Natural killer cell (primary cell): ENCODE data around the gene GLIS2. TPM values are rescaled to one million over a fixed set of nuclear protein-coding genes. Genes with fewer than 3 reads are reported as not detected.

Experiments used
- ATAC-seq, 3 donors: fragments of 150-1000 bp in 2 of 3; fragments of 200-7000 bp in 1 of 3; cut with Tn5 transposase; 1 replicate in 1 of 3; 2 replicates in 2 of 3; pipeline ENCODE4 v1.10.0; 2021; ENCODE audit warnings: mild to moderate bottlenecking in 2 of 3, moderate library complexity in 2 of 3
- DNase-seq, 2 donors: peaks; one replicate each; pipeline versions ENCODE4 v3.0.0 to v3.0.0-alpha.2; 2013 to 2021; ENCODE audit warnings: mixed read lengths in 1 of 2
- H3K27ac ChIP-seq: one replicate; pipeline ENCODE4 v1.5.1; 2013; ENCODE audit warnings: mild to moderate bottlenecking, low read length
- H3K27me3 ChIP-seq: one replicate; pipeline ENCODE4 v1.6.1; 2013; ENCODE audit warnings: low read length; ENCODE audit not compliant: control insufficient read depth, insufficient read depth
- H3K36me3 ChIP-seq: one replicate; pipeline ENCODE4 v1.6.1; 2013; ENCODE audit warnings: low read length; ENCODE audit not compliant: control insufficient read depth, insufficient read depth
- H3K4me1 ChIP-seq: one replicate; pipeline ENCODE4 v1.6.1; 2013; ENCODE audit warnings: low read length; ENCODE audit not compliant: control insufficient read depth, insufficient read depth
- H3K4me3 ChIP-seq: one replicate; pipeline ENCODE4 v1.5.1; 2013; ENCODE audit warnings: low read length
- H3K9me3 ChIP-seq: one replicate; pipeline ENCODE4 v1.6.1; 2013; ENCODE audit warnings: low read length; ENCODE audit not compliant: control insufficient read depth, insufficient read depth
- H3K27ac Mint-ChIP-seq, 2 donors: one replicate each; pipeline ENCODE4 v1.8.0; 2022; ENCODE audit warnings: mild to moderate bottlenecking in 2 of 2, mixed read lengths in 2 of 2, moderate library complexity in 1 of 2
- H3K27me3 Mint-ChIP-seq, 2 donors: one replicate each; pipeline ENCODE4 v1.8.0; 2022; ENCODE audit warnings: low read depth in 2 of 2, mixed read lengths in 2 of 2
- H3K36me3 Mint-ChIP-seq: one replicate; pipeline ENCODE4 v1.8.0; 2022; ENCODE audit warnings: mixed read lengths
- H3K4me1 Mint-ChIP-seq, 2 donors: one replicate each; pipeline ENCODE4 v1.8.0; 2022; ENCODE audit warnings: mixed read lengths in 2 of 2
- H3K4me3 Mint-ChIP-seq: one replicate; pipeline ENCODE4 v1.8.0; 2022; ENCODE audit warnings: mild to moderate bottlenecking, moderate library complexity, mixed read lengths
- H3K9me3 Mint-ChIP-seq, 2 donors: one replicate each; pipeline ENCODE4 v1.8.0; 2022; ENCODE audit warnings: mixed read lengths in 2 of 2
- WGBS: methylation state at CpG from one replicate; pipeline ENCODE4 v1.1.7; 2013; ENCODE audit warnings: missing lambda C conversion rate; ENCODE audit not compliant: insufficient coverage; 5-methylcytosine and 5-hydroxymethylcytosine counted together
- intact Hi-C: fragments of 100-400 bp; cut with micrococcal nuclease; formaldehyde crosslinking; loops from one replicate; pipeline ENCODE4 v1.14.2; 2022
- total RNA-seq, 4 donors: library from RNA; stranded (reverse); fragments of 120-200 nt in 1 of 4; gene quantifications; one replicate each; pipeline versions ENCODE4 v1.2.3 to v1.2.4, GENCODE V29; 2013 to 2022
- TF ChIP-seq, protein P1 (sequence below): fragments of 200-600 bp; IDR thresholded peaks from one replicate; pipeline ENCODE4 v1.8.0; 2022; ENCODE audit warnings: antibody characterized with exemption

Gene GLIS2
- total RNA-seq, 3 donors from 2014 or later (not counting 1 experiment from before 2014, with no cell fraction given): 0.05 to 0.35 TPM; not detected in 1

DNA sequence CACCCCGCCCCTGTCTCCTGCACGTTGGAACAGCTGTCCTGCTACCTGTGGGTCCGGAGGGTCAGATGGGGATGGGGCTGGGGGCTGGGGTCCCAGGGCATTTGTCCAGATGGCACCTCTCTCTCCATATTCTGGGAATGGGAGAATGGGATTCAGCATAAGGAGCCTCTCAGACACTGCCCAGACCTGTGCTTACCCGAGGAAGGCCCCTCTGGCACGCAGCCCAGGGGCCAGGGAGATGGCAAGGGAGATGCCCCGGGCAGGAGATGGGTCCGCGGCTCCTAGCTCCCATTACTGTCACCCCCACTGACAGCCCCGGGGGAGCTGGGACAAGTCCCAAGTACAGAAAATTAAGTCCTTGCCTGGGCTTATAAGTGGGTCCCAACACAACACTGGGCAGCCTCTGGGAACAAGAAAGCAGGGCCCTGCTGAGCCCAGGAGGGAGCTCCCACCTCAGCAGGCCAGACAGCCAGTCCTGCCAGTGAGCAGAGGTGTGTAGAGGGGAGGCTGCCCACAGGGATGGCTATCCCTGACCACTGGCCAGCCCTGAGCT lies 57.6 kb downstream of the GLIS2 start:
- Mint-ChIP-seq H3K4me3 (no peak overlapping the region), H3K36me3 (no peaks in the 10 kb centered on the region), H3K27ac (peak overlapping the region in 1 of 2 donors; percentile 11), H3K4me1 (peaks cover 0 to 20% of the 10 kb centered on the region in 2 donors), H3K9me3 (no peaks in the 10 kb centered on the region), H3K27me3 (no peaks in the 10 kb centered on the region)
- no peaks in the 10 kb centered on the region for H3K27me3 ChIP-seq
- TF ChIP-seq, protein P1, sequence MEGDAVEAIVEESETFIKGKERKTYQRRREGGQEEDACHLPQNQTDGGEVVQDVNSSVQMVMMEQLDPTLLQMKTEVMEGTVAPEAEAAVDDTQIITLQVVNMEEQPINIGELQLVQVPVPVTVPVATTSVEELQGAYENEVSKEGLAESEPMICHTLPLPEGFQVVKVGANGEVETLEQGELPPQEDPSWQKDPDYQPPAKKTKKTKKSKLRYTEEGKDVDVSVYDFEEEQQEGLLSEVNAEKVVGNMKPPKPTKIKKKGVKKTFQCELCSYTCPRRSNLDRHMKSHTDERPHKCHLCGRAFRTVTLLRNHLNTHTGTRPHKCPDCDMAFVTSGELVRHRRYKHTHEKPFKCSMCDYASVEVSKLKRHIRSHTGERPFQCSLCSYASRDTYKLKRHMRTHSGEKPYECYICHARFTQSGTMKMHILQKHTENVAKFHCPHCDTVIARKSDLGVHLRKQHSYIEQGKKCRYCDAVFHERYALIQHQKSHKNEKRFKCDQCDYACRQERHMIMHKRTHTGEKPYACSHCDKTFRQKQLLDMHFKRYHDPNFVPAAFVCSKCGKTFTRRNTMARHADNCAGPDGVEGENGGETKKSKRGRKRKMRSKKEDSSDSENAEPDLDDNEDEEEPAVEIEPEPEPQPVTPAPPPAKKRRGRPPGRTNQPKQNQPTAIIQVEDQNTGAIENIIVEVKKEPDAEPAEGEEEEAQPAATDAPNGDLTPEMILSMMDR: no peak
- ATAC-seq (no peak), DNase-seq (no peak)
- no peaks in the 10 kb centered on the region for H3K9me3 ChIP-seq
- H3K4me1 ChIP-seq: peaks cover 27% of the 10 kb centered on the region
- no peak overlapping the region for H3K4me3 ChIP-seq
- intact Hi-C loops: no loop called here
- no peak overlapping the region for H3K27ac ChIP-seq
- WGBS: 86% methylated on average over 9 of the region's 9 CpGs
- H3K36me3 ChIP-seq: peaks cover 2% of the 10 kb centered on the region

DNA sequence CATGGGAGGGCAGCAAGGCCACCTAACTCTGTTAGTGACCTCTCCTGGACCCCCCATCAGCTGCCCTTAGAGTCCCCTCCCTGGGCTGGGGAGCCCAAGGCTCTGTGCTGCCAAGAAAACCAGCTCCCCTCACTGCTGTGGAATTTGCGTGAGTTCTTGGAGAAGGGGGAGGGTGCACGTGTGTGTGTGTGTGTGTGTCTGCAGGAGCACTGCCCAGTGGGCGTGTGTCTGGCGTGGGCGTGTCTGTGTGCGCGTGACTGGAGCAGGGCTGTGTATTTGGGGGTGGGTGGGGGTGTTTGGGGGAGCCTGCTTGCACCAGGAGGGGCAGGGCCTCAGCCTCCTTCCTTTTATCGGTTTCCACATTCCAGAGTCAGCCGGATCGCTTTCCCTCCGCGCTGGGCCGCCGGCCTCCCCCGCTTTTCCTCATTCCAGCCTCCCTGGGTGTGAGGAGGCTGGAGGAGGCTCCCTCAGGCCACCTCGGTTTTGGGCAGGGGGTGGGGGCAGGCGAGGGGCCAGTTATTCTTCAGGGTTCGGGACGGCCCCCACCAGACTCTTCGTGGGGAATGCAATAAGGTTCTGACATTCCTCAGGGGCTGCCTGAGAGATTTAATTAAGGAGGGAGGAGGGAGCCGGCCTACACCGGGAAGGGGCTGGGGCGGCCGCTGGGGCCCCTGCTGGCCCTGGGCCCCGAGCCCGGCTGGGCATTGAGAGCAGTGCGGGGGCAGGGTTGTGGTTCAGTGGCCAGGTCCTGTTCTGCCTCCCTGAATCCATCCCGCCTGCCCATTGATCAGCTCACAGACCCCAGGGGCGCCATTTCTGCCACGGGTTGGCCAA lies 58.3 kb downstream of the GLIS2 start:
- no peak overlapping the region for H3K4me3 ChIP-seq
- H3K4me1 Mint-ChIP-seq: peaks cover 0 to 20% of the 10 kb centered on the region in 2 donors
- no peaks in the 10 kb centered on the region for H3K9me3 Mint-ChIP-seq
- H3K27me3 Mint-ChIP-seq: no peaks in the 10 kb centered on the region
- no peak overlapping the region for H3K4me3 Mint-ChIP-seq
- H3K9me3 ChIP-seq: no peaks in the 10 kb centered on the region
- ATAC-seq (no peak), DNase-seq (peak in 1 of 2 donors; percentile 56)
- TF ChIP-seq, protein P1: no peak
- no peaks in the 10 kb centered on the region for H3K36me3 Mint-ChIP-seq
- H3K27ac ChIP-seq: no peak overlapping the region
- peaks cover 5% of the 10 kb centered on the region for H3K36me3 ChIP-seq
- intact Hi-C loops: no loop called here
- 95% methylated on average over 30 of the region's 30 CpGs for WGBS
- peaks cover 27% of the 10 kb centered on the region for H3K4me1 ChIP-seq
- peak overlapping the region in 1 of 2 donors; percentile 11 for H3K27ac Mint-ChIP-seq
- H3K27me3 ChIP-seq: no peaks in the 10 kb centered on the region

DNA sequence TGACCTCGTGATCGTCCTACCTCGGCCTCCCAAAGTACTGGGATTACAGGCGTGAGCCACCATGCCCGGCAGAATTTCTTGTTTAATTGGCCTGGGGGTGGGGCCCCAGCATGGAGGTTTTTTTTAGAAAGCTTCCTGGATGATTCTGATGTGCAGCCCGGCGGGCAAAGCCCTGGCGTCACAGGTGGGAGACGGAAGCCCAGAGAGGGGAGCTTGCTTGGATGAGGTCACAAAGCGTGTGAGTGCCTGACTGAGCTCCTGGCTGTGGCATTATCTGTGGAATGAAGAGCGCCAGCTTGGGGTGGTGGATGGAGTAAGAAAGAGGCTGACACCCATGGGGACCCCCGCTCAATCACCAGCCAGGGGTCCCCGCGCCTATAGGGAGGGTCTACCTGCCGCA lies 59.9 kb downstream of the GLIS2 start:
- DNase-seq: no peak
- H3K9me3 Mint-ChIP-seq: no peaks in the 10 kb centered on the region
- peak overlapping the region; percentile 53 for H3K4me3 Mint-ChIP-seq
- H3K27me3 ChIP-seq: no peaks in the 10 kb centered on the region
- intact Hi-C loops: no loop called here
- H3K36me3 Mint-ChIP-seq: no peaks in the 10 kb centered on the region
- no peaks in the 10 kb centered on the region for H3K9me3 ChIP-seq
- WGBS: 96% methylated on average over 15 of the region's 15 CpGs
- no peak for ATAC-seq
- no peaks in the 10 kb centered on the region for H3K27me3 Mint-ChIP-seq
- TF ChIP-seq, protein P1: no peak
- H3K36me3 ChIP-seq: peaks cover 15% of the 10 kb centered on the region
- H3K27ac Mint-ChIP-seq: peak overlapping the region; percentile 33 to 56
- peaks cover 0 to 27% of the 10 kb centered on the region in 2 donors for H3K4me1 Mint-ChIP-seq
- no peak overlapping the region for H3K27ac ChIP-seq
- no peak overlapping the region for H3K4me3 ChIP-seq
- peaks cover 27% of the 10 kb centered on the region for H3K4me1 ChIP-seq
